ENCODE results near the gene SLC25A4. TPM values are rescaled to one million over a fixed set of nuclear protein-coding genes. Genes with fewer than 3 reads are reported as not detected.

Gene SLC25A4
- total RNA-seq, 4 donors from 2014 or later = 17.3 to 64.4 (median 37.1) TPM

- no peak for DNase-seq
- Histone ChIP-seq H3K36me3 (no peaks in the 10 kb centered on the region), H3K4me3 (peak overlapping the region; percentile 66 to 77 (median 69)), H3K4me1 (peaks cover 0 to 9% (median 4%) of the 10 kb centered on the region in 4 donors), H3K27ac (peak overlapping the region; percentile 73 to 89 (median 76)), H3K27me3 (no peaks in the 10 kb centered on the region), H3K9me3 (no peaks in the 10 kb centered on the region)
- TF ChIP-seq POLR2A (IDR thresholded peaks at IDR 0.05) = no peak
- TF ChIP-seq, protein P1, sequence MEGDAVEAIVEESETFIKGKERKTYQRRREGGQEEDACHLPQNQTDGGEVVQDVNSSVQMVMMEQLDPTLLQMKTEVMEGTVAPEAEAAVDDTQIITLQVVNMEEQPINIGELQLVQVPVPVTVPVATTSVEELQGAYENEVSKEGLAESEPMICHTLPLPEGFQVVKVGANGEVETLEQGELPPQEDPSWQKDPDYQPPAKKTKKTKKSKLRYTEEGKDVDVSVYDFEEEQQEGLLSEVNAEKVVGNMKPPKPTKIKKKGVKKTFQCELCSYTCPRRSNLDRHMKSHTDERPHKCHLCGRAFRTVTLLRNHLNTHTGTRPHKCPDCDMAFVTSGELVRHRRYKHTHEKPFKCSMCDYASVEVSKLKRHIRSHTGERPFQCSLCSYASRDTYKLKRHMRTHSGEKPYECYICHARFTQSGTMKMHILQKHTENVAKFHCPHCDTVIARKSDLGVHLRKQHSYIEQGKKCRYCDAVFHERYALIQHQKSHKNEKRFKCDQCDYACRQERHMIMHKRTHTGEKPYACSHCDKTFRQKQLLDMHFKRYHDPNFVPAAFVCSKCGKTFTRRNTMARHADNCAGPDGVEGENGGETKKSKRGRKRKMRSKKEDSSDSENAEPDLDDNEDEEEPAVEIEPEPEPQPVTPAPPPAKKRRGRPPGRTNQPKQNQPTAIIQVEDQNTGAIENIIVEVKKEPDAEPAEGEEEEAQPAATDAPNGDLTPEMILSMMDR (IDR thresholded peaks at IDR 0.05) = no peak
These were observed 528 bp upstream of the SLC25A4 start for GRCh38 chr4:185142564-185142911.

GRCh38 chr4:185143601-185143969 is 519 bp downstream of the SLC25A4 start:
- TF ChIP-seq POLR2A (IDR thresholded peaks at IDR 0.05) = no peak
- TF ChIP-seq, protein P1 (IDR thresholded peaks at IDR 0.05) = no peak
- peak overlapping the region in 3 of 4 donors; percentile 73 to 89 (median 77) for H3K27ac ChIP-seq
- peaks cover 0 to 9% (median 4%) of the 10 kb centered on the region in 4 donors for H3K4me1 ChIP-seq
- peak in 2 of 3 donors; percentile 46 to 64 for DNase-seq
- H3K4me3 ChIP-seq = peak overlapping the region; percentile 66 to 77 (median 69)
- H3K36me3 ChIP-seq = no peaks in the 10 kb centered on the region
- no peaks in the 10 kb centered on the region for H3K9me3 ChIP-seq
- no peaks in the 10 kb centered on the region for H3K27me3 ChIP-seq

- Histone ChIP-seq H3K27ac (peak overlapping the region in 1 of 4 donors; percentile 89), H3K27me3 (no peaks in the 10 kb centered on the region), H3K36me3 (no peaks in the 10 kb centered on the region), H3K4me3 (no peak overlapping the region), H3K4me1 (peaks cover 0 to 9% (median 4%) of the 10 kb centered on the region in 4 donors), H3K9me3 (no peaks in the 10 kb centered on the region)
- TF ChIP-seq POLR2A (IDR thresholded peaks at IDR 0.05) = no peak
- TF ChIP-seq, protein P1 (IDR thresholded peaks at IDR 0.05) = no peak
- DNase-seq = no peak
These were observed 1.7 kb downstream of the SLC25A4 start for GRCh38 chr4:185144601-185145240.

- Histone ChIP-seq H3K4me3 (no peak overlapping the region), H3K27ac (peak overlapping the region in 1 of 4 donors; percentile 36), H3K27me3 (no peaks in the 10 kb centered on the region), H3K36me3 (no peaks in the 10 kb centered on the region), H3K9me3 (no peaks in the 10 kb centered on the region), H3K4me1 (peaks cover 0 to 9% (median 4%) of the 10 kb centered on the region in 4 donors)
- DNase-seq = no peak
- TF ChIP-seq, protein P1 (IDR thresholded peaks at IDR 0.05) = no peak
- no peak for TF ChIP-seq POLR2A (IDR thresholded peaks at IDR 0.05)
These were observed 2.5 kb downstream of the SLC25A4 start for GRCh38 chr4:185145572-185145971.

DNA sequence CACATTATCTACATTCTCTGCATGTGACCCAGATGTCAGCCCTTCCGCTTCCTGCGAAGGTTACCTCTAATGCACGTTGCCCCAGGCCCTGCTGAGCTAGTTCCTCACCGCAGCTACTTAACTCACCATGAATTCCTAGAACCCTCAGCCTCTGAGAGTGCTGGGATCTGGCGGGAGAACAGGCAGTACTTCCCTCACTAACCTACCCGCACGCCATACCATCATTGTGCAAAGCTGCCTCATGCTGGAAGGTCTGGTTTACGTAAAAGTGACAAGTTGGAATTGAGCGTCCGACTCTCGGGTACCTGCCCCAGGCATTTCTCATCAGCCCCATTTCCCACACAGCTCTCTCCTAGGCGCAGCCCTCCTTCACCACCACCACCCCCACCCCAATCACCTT is 6.3 kb downstream of the SLC25A4 start:
- TF ChIP-seq POLR2A (IDR thresholded peaks at IDR 0.05) = no peak
- TF ChIP-seq, protein P1 (IDR thresholded peaks at IDR 0.05) = no peak
- H3K27ac ChIP-seq = no peak overlapping the region

More for the DNA sequence above, 6.3 kb downstream of the SLC25A4 start:
- Histone ChIP-seq H3K4me1 (peaks cover 0 to 4% (median 0%) of the 10 kb centered on the region in 4 donors), H3K27me3 (no peaks in the 10 kb centered on the region), H3K36me3 (peaks cover 0 to 3% (median 0%) of the 10 kb centered on the region in 3 donors), H3K9me3 (no peaks in the 10 kb centered on the region), H3K4me3 (no peak overlapping the region)
- no peak for DNase-seq

Data from Peyer's patch (tissue), 4 donors.